Right lobe of liver (tissue), 4 donors: ENCODE measurements around the gene MBD3.

Source experiments
- POLR2A ChIP-seq: fragments of 450-650 bp; IDR thresholded peaks from one replicate; pipeline ENCODE4 v1.6.1; 2017; ENCODE audit warnings: antibody characterized with exemption, mild to moderate bottlenecking
- TF ChIP-seq, protein P1 (sequence below), 4 donors: fragments of 200-600 bp in 3 of 4; fragments of 450-650 bp in 1 of 4; IDR thresholded peaks; one replicate each; pipeline versions ENCODE4 v1.5.1 to v1.8.0; 2016 to 2022; ENCODE audit warnings: antibody characterized with exemption in 4 of 4, mild to moderate bottlenecking in 2 of 4
- donor health status: DM: no; HTN: no; CAD: no.
- donor health status: DM: no; HTN: no; CAD: no.
- donor health status: DM: no; HTN: yes; CAD: no.

DNA sequence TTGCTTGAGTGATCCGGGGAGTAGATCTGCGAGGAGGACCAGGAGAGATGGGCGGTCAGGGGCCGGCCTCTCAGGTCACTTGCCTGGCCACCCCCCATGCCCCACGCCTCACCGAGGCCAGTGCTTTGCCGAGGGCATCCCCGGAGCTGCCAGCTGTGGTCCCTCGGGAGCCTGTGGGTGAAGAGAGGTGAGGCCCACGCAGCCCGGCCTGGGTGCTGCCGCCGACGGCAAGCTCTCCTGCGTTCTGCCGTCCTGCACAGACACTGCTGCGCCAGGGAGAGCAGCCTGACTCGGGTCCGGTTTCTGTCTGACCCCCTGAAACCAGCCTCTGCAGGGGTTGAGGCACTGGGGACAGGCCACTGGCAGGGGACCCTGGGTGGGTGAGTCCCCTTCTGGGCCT, 28.4 kb upstream of the MBD3 start:
- TF ChIP-seq, protein P1, sequence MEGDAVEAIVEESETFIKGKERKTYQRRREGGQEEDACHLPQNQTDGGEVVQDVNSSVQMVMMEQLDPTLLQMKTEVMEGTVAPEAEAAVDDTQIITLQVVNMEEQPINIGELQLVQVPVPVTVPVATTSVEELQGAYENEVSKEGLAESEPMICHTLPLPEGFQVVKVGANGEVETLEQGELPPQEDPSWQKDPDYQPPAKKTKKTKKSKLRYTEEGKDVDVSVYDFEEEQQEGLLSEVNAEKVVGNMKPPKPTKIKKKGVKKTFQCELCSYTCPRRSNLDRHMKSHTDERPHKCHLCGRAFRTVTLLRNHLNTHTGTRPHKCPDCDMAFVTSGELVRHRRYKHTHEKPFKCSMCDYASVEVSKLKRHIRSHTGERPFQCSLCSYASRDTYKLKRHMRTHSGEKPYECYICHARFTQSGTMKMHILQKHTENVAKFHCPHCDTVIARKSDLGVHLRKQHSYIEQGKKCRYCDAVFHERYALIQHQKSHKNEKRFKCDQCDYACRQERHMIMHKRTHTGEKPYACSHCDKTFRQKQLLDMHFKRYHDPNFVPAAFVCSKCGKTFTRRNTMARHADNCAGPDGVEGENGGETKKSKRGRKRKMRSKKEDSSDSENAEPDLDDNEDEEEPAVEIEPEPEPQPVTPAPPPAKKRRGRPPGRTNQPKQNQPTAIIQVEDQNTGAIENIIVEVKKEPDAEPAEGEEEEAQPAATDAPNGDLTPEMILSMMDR (IDR thresholded peaks at IDR 0.05): no peak
- TF ChIP-seq POLR2A: no peak
